ENCODE results near the gene TNIK. TPM values are rescaled to one million over a fixed set of nuclear protein-coding genes. Genes with fewer than 3 reads are reported as not detected.
"Not testable (repeated sequence)": the region's sequence is repeated elsewhere in the genome, so short reads cannot be mapped to it uniquely, and the experiment has no call there.

The TNIK gene
- total RNA-seq, 1 donor from 2014 or later = 5.7 TPM

GRCh38 chr3:171250444-171250843, 209.8 kb downstream of the TNIK start:
- DNase-seq = no peak

- no peak for DNase-seq
Measured at GRCh38 chr3:171249245-171249644, 211.0 kb downstream of the TNIK start.

- DNase-seq = no peak
Measured at GRCh38 chr3:171248426-171249111, 211.6 kb downstream of the TNIK start.

DNA sequence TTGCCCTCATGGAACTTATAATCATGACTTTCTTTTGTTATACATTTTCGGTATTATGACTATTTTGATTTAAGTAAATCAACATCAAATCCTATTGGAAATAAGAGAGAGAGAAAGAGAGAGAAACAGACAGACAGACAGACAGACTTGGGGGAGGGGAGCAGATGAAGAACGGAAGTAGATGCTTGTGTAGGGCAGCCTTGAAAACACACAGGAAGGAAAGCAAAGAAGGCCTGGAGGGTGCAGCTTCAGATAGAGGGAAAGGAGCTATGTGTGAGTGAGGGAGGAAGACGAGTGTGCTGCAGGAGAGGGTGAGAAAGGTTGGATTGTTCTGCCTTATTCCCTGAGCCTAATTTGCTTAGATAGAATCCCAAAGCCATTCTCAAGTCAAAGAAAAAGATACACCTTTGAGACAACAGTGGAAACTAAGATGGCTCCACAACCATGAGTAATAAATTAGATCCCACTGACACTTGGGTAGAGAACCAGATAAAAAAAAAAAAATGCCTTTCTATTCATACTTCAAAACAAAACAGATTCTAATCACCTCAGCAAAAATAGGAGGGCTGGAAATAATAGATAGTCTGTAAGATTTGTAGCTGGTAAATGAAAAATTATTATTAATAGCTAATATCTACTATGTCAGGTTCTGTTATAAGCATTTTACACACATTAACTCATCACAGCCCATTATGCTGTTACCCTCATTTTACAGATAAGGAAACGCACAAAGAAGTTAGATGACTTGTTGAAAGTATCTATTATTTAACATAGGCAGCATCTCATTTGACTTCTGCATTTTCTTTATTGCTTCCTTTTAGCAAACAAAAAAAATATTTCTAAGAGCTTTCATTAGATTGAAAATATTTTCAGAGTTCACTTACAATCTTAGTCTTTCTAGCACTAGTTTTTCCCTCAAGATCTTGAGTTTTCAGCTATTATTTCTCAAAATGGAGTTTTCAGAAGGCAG, 214.1 kb downstream of the TNIK start:
- no peak for DNase-seq

DNA sequence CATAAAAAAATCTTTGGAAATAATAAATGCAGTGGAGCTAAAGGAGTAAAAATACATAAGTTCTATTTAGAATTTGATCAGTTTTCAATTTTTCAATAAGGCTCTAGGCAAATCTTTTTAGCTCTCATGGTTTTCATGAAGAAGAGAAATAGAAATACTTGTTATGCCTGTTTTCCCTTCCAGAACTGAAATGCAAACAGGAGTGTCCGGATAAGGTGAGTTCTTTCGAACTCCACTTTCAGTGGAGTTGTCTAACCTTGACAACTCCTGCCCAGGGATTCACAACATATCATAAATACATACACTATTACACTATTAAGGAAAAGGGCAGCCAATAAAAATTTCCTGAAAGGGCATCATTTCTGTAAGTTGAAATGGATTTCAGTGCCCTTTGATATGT, 217.3 kb downstream of the TNIK start:
- DNase-seq = no peak

- DNase-seq = no peak
Measured at GRCh38 chr3:171242170-171242569, 218.0 kb downstream of the TNIK start.

DNA sequence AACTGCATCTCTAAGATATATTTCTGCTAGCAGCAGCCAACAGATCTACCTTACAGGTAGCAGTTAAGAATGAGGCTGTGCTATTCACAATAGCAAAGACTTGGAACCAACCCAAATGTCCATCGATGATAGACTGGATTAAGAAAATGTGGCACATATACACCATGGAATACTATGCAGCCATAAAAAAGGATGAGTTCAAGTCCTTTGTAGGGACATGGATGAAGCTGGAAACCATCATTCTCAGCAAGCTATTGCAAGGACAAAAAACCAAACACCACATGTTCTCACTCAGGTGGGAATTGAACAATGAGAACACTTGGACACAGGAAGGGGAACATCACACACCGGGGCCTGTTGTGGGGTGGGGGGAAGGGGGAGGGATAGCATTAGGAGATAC, 218.6 kb downstream of the TNIK start:
- DNase-seq = not testable (repeated sequence)

DNA sequence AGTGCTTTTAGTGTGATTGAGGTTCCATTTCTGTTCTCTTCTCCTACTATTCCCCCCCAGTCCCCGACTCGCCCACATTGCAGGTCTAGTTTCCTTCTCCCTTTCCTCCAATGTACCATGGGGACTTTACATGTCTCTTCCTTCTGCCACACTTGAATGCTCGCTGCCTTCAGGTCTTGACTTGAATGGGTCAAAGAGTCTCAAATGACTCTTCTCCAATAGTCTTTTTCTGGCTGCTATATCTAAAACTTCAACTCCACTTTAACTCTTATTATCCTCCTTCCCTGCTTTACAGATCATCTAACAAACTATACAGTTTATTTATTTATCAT, 219.7 kb downstream of the TNIK start:
- no peak for DNase-seq

DNA sequence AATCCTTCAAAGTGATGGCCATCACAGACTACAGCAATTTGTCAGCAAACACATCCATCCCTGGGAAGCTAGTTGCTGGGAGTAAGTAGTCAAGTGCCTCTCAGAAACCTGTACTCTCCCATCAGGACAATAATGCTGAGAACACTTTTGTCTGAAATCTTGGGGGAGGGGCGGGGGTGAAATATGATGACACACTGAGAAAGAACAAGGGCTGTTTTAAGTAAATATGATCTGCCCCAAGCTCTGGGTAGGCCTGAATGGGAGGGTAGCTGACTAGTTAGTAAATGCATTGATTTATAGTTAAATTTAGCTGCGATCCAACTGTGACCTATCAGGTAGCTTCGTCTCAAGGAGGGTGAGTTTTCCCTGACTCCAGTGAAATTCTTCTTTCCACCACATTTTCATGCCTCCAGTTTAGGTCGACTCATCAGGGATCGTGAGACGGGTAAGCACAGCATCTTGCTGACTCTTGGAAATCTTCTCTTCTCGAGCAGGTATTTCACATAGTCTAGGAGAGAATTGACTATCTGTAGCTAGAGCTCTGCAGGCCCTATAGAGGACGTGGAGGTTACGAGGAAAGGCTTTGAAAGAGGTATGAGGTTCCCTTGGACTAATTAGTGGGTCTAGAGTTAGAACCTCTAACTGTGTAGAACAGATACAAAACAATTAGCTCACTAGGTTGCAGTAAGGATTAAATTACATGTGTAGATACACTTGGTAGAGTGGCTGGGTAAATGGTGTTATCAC, 220.3 kb downstream of the TNIK start:
- DNase-seq = no peak

- DNase-seq = no peak
Measured at GRCh38 chr3:171237009-171237385, 223.2 kb downstream of the TNIK start.

GRCh38 chr3:171236265-171237008, 223.8 kb downstream of the TNIK start:
- DNase-seq = no peak

GRCh38 chr3:171234298-171235010, 225.8 kb downstream of the TNIK start:
- no peak for DNase-seq

DNA sequence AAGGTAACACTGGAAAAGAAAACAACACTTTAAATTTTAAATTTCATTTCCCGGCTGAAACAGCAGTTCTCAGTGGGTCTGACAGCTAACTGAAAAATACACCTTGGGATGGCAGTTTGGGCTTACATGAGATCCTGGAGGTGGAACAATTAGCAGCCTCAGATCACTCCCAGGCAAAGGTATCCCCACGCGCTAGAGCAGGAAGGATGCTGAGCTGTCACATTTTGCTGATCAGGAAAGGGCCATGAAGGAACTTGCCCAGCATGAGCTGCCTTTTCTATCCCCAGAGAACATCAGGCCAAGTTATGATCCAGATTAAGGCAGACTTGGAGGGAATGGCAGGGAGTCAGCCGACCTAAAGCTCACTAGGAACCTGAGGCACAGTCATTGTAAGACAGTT, 228.8 kb downstream of the TNIK start:
- no peak for DNase-seq

GRCh38 chr3:171230865-171231264, 229.3 kb downstream of the TNIK start:
- no peak for DNase-seq

- DNase-seq = no peak
Measured at GRCh38 chr3:171229173-171229572, 231.0 kb downstream of the TNIK start.

GRCh38 chr3:171228240-171228639, 232.0 kb downstream of the TNIK start:
- no peak for DNase-seq

DNA sequence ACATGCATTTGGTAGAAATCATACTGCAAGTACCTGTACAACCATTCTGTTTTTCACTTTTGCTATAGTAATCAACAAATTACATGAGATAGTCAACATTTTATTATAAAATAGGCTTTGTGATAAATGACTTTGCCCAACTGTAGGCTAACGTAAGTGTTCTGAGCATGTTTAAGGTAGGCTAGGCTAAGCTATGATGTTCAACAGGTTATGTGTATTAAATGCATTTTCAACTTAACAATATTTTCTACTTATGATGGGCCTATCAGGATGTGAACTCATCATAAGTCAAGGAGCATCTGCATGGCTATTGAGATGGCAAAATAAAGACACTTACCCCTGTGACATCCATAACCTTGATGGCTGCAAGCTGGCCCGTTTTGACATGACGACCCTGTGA, 232.4 kb downstream of the TNIK start:
- no peak for DNase-seq

- DNase-seq = no peak
Measured at GRCh38 chr3:171227359-171227758, 232.8 kb downstream of the TNIK start.

GRCh38 chr3:171226794-171227193, 233.4 kb downstream of the TNIK start:
- no peak for DNase-seq

DNA sequence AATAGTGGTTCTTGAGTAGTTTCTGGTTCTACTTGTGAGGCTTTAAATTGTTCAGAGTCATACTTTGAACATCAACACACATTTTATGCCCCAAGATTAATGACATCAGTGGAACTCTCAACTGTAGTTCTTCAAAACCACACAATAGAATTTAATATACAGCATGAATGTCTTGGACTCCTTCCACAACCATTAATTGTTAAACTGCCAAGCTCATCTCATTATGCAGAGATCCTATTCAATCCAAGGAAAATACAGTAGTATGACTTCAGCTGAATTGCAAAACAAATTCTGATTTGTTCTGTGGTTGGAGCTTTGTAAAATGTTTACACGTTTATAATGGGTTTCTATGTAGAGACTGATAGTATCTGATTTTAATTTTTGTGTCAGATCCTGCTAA, 234.5 kb downstream of the TNIK start:
- DNase-seq = peak; percentile 48

DNA sequence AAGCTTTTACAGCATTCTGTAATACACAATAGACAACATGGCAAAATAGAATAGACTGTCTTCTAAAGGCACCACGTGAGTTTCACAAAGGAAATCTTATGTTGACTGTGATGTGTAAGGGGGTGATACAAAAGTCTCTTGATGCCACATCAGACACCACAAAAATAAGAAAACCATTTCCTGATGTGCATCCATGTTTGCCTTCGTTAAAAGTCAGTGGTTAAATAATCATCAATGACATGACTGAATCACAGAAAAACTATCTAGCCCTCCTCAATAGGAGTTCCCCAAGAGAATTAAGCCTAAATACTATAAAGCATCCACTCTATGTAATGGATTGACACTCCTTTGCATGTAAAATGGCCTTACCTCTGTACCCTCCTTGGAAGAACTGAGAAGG, 235.0 kb downstream of the TNIK start:
- no peak for DNase-seq

GRCh38 chr3:171223396-171223795, 236.8 kb downstream of the TNIK start:
- no peak for DNase-seq
